Cardiac fibroblast (primary cell): ENCODE data around the gene SERGEF.

Source experiments
- DNase-seq, 2 donors: peaks; one replicate each; pipeline versions ENCODE4 v3.0.0 to v3.0.0-alpha.2; 2010; ENCODE audit warnings: low read depth in 2 of 2
- H3K4me3 ChIP-seq, 2 donors: replicated peaks in 1 of 2; 1 replicate in 1 of 2; 2 replicates in 1 of 2; pipeline ENCODE4 v1.5.1; 2011; ENCODE audit warnings: low read depth in 2 of 2, low read length in 2 of 2, mild to moderate bottlenecking in 2 of 2, moderate library complexity in 1 of 2
- CTCF ChIP-seq: IDR thresholded peaks from one replicate; pipeline ENCODE4 v1.5.1; 2011; ENCODE audit warnings: low read depth, mild to moderate bottlenecking, low read length, inconsistent platforms

SERGEF gene

GRCh38 chr11:18012122-18012905 is 533 bp downstream of the SERGEF start:
- DNase-seq = peak; percentile 21 to 22
- no peak for TF ChIP-seq CTCF
- H3K4me3 ChIP-seq = peak overlapping the region; percentile 66 to 82

- no peak for TF ChIP-seq CTCF
- H3K4me3 ChIP-seq = no peak overlapping the region
- no peak for DNase-seq
Observed at GRCh38 chr11:18011633-18012032, 1.2 kb downstream of the SERGEF start.

GRCh38 chr11:18010977-18011586 is 1.8 kb downstream of the SERGEF start:
- no peak for DNase-seq

GRCh38 chr11:18010121-18010670 is 2.7 kb downstream of the SERGEF start:
- no peak overlapping the region for H3K4me3 ChIP-seq
- no peak for TF ChIP-seq CTCF
- no peak for DNase-seq

More at GRCh38 chr11:18010977-18011586, 1.8 kb downstream of the SERGEF start:
- H3K4me3 ChIP-seq = no peak overlapping the region
- TF ChIP-seq CTCF = no peak

GRCh38 chr11:18005376-18006129 is 7.3 kb downstream of the SERGEF start:
- no peak for TF ChIP-seq CTCF
- no peak for DNase-seq
- no peak overlapping the region for H3K4me3 ChIP-seq

- TF ChIP-seq CTCF = no peak
- DNase-seq = no peak
- no peak overlapping the region for H3K4me3 ChIP-seq
Observed at GRCh38 chr11:18001191-18001590, 11.7 kb downstream of the SERGEF start.
